Measurements from ENCODE around the gene KCNQ1. TPM values are rescaled to one million over a fixed set of nuclear protein-coding genes. Genes with fewer than 3 reads are reported as not detected.

KCNQ1 gene
- total and polyA plus RNA-seq, 2 donors (not counting 3 experiments of a cell fraction or from before 2014, with no cell fraction given) = 0.07 to 0.09 TPM

DNA sequence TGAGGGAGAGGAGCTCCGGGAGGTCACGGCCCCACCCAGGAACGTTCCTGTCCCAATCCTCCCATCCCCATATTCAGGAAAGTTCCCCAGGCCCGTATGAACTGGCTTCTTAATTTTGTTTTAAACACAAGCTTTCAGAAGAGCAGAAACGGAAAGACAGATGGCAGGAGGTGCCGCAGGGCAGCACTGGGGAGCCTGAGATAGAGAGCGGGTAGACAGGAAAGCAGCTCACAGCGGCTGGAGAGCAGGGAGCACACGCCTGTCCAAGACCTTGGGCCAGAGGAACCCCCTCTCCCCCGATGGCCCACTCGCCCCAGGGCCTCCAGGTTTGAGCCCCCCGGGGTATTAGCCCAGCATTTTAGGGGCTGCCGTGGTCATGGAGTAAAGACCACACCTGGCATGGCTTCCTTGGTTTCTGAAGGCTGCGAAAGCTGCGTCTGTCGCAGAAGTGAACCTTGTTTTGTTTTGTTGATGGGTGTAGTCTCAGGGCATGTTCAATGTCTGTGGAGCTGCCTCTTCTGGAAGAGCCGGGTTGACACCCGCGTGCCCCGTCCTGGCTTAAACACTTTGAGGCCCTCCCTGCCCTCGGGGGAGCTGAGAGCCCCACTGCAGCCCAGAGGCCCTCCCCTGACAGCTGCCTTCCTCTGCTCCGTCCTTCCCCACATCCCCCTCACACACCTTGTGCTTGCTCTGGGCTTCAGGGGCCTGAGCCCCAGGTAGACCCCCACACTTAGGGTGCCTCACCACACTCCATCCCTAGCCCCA lies 272.9 kb downstream of the KCNQ1 start:
- no peak for TF ChIP-seq MYC (IDR thresholded peaks at IDR 0.05; ENCODE audit: low read depth, low read length)
- no peak for TF ChIP-seq POLR2A (IDR thresholded peaks at IDR 0.05; ENCODE audit: low read depth, low read length)
- no peak for TF ChIP-seq EZH2 (IDR thresholded peaks at IDR 0.05; ENCODE audit: borderline replicate concordance, low read depth, low read length, severe bottlenecking)
- no peak for TF ChIP-seq JUN (IDR thresholded peaks at IDR 0.05; ENCODE audit: borderline replicate concordance, insufficient read depth, insufficient read length, low read depth)
- TF ChIP-seq, protein P1, sequence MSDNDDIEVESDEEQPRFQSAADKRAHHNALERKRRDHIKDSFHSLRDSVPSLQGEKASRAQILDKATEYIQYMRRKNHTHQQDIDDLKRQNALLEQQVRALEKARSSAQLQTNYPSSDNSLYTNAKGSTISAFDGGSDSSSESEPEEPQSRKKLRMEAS (IDR thresholded peaks at IDR 0.05; ENCODE audit: insufficient read depth, insufficient read length) = no peak
- TF ChIP-seq FOS (IDR thresholded peaks at IDR 0.05; ENCODE audit: borderline replicate concordance, insufficient read depth, low read length) = no peak
- TF ChIP-seq, protein P2, sequence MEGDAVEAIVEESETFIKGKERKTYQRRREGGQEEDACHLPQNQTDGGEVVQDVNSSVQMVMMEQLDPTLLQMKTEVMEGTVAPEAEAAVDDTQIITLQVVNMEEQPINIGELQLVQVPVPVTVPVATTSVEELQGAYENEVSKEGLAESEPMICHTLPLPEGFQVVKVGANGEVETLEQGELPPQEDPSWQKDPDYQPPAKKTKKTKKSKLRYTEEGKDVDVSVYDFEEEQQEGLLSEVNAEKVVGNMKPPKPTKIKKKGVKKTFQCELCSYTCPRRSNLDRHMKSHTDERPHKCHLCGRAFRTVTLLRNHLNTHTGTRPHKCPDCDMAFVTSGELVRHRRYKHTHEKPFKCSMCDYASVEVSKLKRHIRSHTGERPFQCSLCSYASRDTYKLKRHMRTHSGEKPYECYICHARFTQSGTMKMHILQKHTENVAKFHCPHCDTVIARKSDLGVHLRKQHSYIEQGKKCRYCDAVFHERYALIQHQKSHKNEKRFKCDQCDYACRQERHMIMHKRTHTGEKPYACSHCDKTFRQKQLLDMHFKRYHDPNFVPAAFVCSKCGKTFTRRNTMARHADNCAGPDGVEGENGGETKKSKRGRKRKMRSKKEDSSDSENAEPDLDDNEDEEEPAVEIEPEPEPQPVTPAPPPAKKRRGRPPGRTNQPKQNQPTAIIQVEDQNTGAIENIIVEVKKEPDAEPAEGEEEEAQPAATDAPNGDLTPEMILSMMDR (IDR thresholded peaks at IDR 0.05; ENCODE audit: extremely low read depth in 1 of 2, insufficient read depth in 1 of 2, low read depth in 1 of 2, low read length in 2 of 2) = no peak
- no peak for TF ChIP-seq POLR2AphosphoS5 (IDR thresholded peaks at IDR 0.05; ENCODE audit: insufficient read depth, low read depth, low read length)
- no peak for TF ChIP-seq GATA2 (IDR thresholded peaks at IDR 0.05; ENCODE audit: insufficient read depth, insufficient read length, low read depth, low read length)
- CTCF ChIA-PET = interaction anchor here (0.8 kb wide), 1 partner anchor 10 kb away, joined by 3 read pairs; no protein-coding TSS in a partner anchor
- no peaks in the 10 kb centered on the region for H3K36me3 ChIP-seq (ENCODE audit: control insufficient read depth in 2 of 2, extremely low read depth in 1 of 2, insufficient read depth in 2 of 2, low read length in 2 of 2)
- H4K20me1 ChIP-seq (replicated peaks; ENCODE audit: control insufficient read depth, extremely low read depth, insufficient read depth, low read length) = no peaks in the 10 kb centered on the region
- no peaks in the 10 kb centered on the region for H3K79me2 ChIP-seq (ENCODE audit: control insufficient read depth, insufficient read depth, low read length)
- H3K27me3 ChIP-seq (ENCODE audit: control insufficient read depth in 2 of 2, insufficient read depth in 2 of 2, low read length in 2 of 2) = no peaks in the 10 kb centered on the region
- H3K4me1 ChIP-seq (ENCODE audit: control insufficient read depth, extremely low read depth, insufficient read depth, low read length) = no peaks in the 10 kb centered on the region
- H3K9me3 ChIP-seq (replicated peaks; ENCODE audit: control insufficient read depth, insufficient read depth, low read length) = no peaks in the 10 kb centered on the region
- H3K27ac ChIP-seq (ENCODE audit: insufficient read depth, low read depth, low read length) = no peak overlapping the region
- no peak overlapping the region for H3K4me2 ChIP-seq (ENCODE audit: insufficient read depth, low read length)
- H3K9ac ChIP-seq (replicated peaks; ENCODE audit: extremely low read depth, insufficient read depth, low read length) = no peak overlapping the region
- intact Hi-C loops (cut with micrococcal nuclease) (no loop called here), dilution Hi-C loops (cut with MboI; ENCODE audit: extremely low pct_ligation_motif_present, low sequenced_read_pairs) (no loop called here)
- no peak overlapping the region for H3K4me3 ChIP-seq (replicated peaks in 1 of 3; ENCODE audit: insufficient read depth in 1 of 3, low read depth in 1 of 3, low read length in 3 of 3)
- no peak for DNase-seq (ENCODE audit: low read depth, low spot score)
- no peak for FAIRE-seq
- POLR2A ChIA-PET = no interaction called here
- BruUV-seq (replicated peaks) = no TSS peak
- no peak overlapping the region for H2AFZ ChIP-seq (ENCODE audit: low read depth, low read length)
- H3K9me1 ChIP-seq (replicated peaks; ENCODE audit: control insufficient read depth, extremely low read depth, insufficient read depth, low read length) = no peaks in the 10 kb centered on the region
